ENCODE measurements around the gene HNRNPA2B1.

HNRNPA2B1 gene

GRCh38 chr7:26143298-26144048 lies 57.1 kb downstream of the HNRNPA2B1 start:
- no peaks in the 10 kb centered on the region for H3K9me3 ChIP-seq (ENCODE audit: insufficient read depth, low read length)
- no peak overlapping the region for H3K27ac ChIP-seq (ENCODE audit: low read depth, low read length)
- H3K9me2 ChIP-seq (replicated peaks; ENCODE audit: insufficient read depth, low read length), result no peaks in the 10 kb centered on the region
- no peaks in the 10 kb centered on the region for H4K20me1 ChIP-seq (ENCODE audit: low read depth, low read length)
- H3K9ac ChIP-seq (ENCODE audit: low read length), result no peak overlapping the region
- H3K27me3 ChIP-seq (ENCODE audit: low read length), result no peaks in the 10 kb centered on the region
- TF ChIP-seq CTCF (IDR thresholded peaks at IDR 0.05; ENCODE audit: insufficient read depth, low read length, poor library complexity, severe bottlenecking) (no peak), EZH2phosphoT487 (conservative IDR thresholded peaks at IDR 0.05; ENCODE audit: low read length) (no peak)
- H2AFZ ChIP-seq (ENCODE audit: low read depth, low read length, severe bottlenecking), result no peak overlapping the region
- no peak overlapping the region for H3K4me2 ChIP-seq (ENCODE audit: low read depth, low read length, poor library complexity, severe bottlenecking)
- no peaks in the 10 kb centered on the region for H3K36me3 ChIP-seq (ENCODE audit: low read length)
- no peaks in the 10 kb centered on the region for H3F3A ChIP-seq (ENCODE audit: insufficient read depth)
- H3K79me2 ChIP-seq (ENCODE audit: insufficient read depth, low read length), result no peaks in the 10 kb centered on the region
- no peak overlapping the region for H3K4me3 ChIP-seq (ENCODE audit: insufficient read depth, low read length, poor library complexity, severe bottlenecking)

GRCh38 chr7:26141077-26141476 lies 59.5 kb downstream of the HNRNPA2B1 start:
- Histone ChIP-seq H3K36me3 (ENCODE audit: low read length) (no peaks in the 10 kb centered on the region), H3K4me2 (ENCODE audit: low read depth, low read length, poor library complexity, severe bottlenecking) (no peak overlapping the region), H3K9me3 (ENCODE audit: insufficient read depth, low read length) (no peaks in the 10 kb centered on the region), H3K4me3 (ENCODE audit: insufficient read depth, low read length, poor library complexity, severe bottlenecking) (no peak overlapping the region), H3F3A (ENCODE audit: insufficient read depth) (no peaks in the 10 kb centered on the region), H3K9me2 (replicated peaks; ENCODE audit: insufficient read depth, low read length) (no peaks in the 10 kb centered on the region), H3K27me3 (ENCODE audit: low read length) (0 out of 2 replicates have a peak, but pooled peaks cover 3% of the 10 kb centered on the region), H2AFZ (ENCODE audit: low read depth, low read length, severe bottlenecking) (no peak overlapping the region), H3K27ac (ENCODE audit: low read depth, low read length) (no peak overlapping the region), H4K20me1 (ENCODE audit: low read depth, low read length) (no peaks in the 10 kb centered on the region), H3K9ac (ENCODE audit: low read length) (no peak overlapping the region), H3K79me2 (ENCODE audit: insufficient read depth, low read length) (no peaks in the 10 kb centered on the region)
- no peak for TF ChIP-seq CTCF (IDR thresholded peaks at IDR 0.05; ENCODE audit: insufficient read depth, low read length, poor library complexity, severe bottlenecking)
- no peak for TF ChIP-seq EZH2phosphoT487 (conservative IDR thresholded peaks at IDR 0.05; ENCODE audit: low read length)

- Histone ChIP-seq H3K9ac (ENCODE audit: low read length) (no peak overlapping the region), H3K36me3 (ENCODE audit: low read length) (no peaks in the 10 kb centered on the region), H3K9me3 (ENCODE audit: insufficient read depth, low read length) (no peaks in the 10 kb centered on the region), H3K4me3 (ENCODE audit: insufficient read depth, low read length, poor library complexity, severe bottlenecking) (no peak overlapping the region), H3K9me2 (replicated peaks; ENCODE audit: insufficient read depth, low read length) (no peaks in the 10 kb centered on the region), H3F3A (ENCODE audit: insufficient read depth) (no peaks in the 10 kb centered on the region), H2AFZ (ENCODE audit: low read depth, low read length, severe bottlenecking) (no peak overlapping the region), H3K79me2 (ENCODE audit: insufficient read depth, low read length) (no peaks in the 10 kb centered on the region), H3K27ac (ENCODE audit: low read depth, low read length) (no peak overlapping the region), H3K4me2 (ENCODE audit: low read depth, low read length, poor library complexity, severe bottlenecking) (no peak overlapping the region), H3K27me3 (ENCODE audit: low read length) (0 out of 2 replicates have a peak, but pooled peaks cover 3% of the 10 kb centered on the region), H4K20me1 (ENCODE audit: low read depth, low read length) (no peaks in the 10 kb centered on the region)
- TF ChIP-seq CTCF (IDR thresholded peaks at IDR 0.05; ENCODE audit: insufficient read depth, low read length, poor library complexity, severe bottlenecking) (no peak), EZH2phosphoT487 (conservative IDR thresholded peaks at IDR 0.05; ENCODE audit: low read length) (no peak)
Measured at GRCh38 chr7:26140380-26140779, 60.2 kb downstream of the HNRNPA2B1 start.

All from SU-DHL-6 (cell line).